Keratinocyte (primary cell): Measurements from ENCODE around the gene KCNK5. TPM values are rescaled to one million over a fixed set of nuclear protein-coding genes. Genes with fewer than 3 reads are reported as not detected.

Experiments
- DNase-seq: peaks from one replicate; pipeline ENCODE4 v3.0.0-alpha.2; 2011; ENCODE audit warnings: low read depth, missing footprints, low spot score
- FAIRE-seq: peaks from 2 replicates; lab custom pipeline; 2011; peaks lifted over from hg19 to GRCh38; lab: Jason Lieb, UNC
- H2AFZ ChIP-seq: 2 replicates; pipeline ENCODE4 v1.6.0; 2012; ENCODE audit warnings: low read length, control low read depth, inconsistent platforms; ENCODE audit not compliant: control insufficient read depth
- H3K27ac ChIP-seq: 2 replicates; pipeline ENCODE4 v1.5.1; 2011; ENCODE audit warnings: low read length; ENCODE audit not compliant: control insufficient read depth, insufficient read depth
- H3K27me3 ChIP-seq: 3 replicates; pipeline ENCODE4 v1.6.0; 2011; ENCODE audit warnings: low read length; ENCODE audit not compliant: control insufficient read depth, insufficient read depth; ENCODE audit errors: extremely low read depth
- H3K36me3 ChIP-seq, 2 experiments: 2 replicates in 1 of 2; 3 replicates in 1 of 2; pipeline ENCODE4 v1.5.1; 2011; ENCODE audit warnings: low read length in 2 of 2, mild to moderate bottlenecking in 1 of 2; ENCODE audit not compliant: control insufficient read depth in 2 of 2, insufficient read depth in 2 of 2; ENCODE audit errors: extremely low read depth in 1 of 2
- H3K4me1 ChIP-seq: 3 replicates; pipeline ENCODE4 v1.5.1; 2011; ENCODE audit warnings: low read length; ENCODE audit not compliant: control insufficient read depth, insufficient read depth; ENCODE audit errors: extremely low read depth
- H3K4me2 ChIP-seq: 3 replicates; pipeline ENCODE4 v1.6.0; 2011; ENCODE audit warnings: low read depth, low read length; ENCODE audit not compliant: control insufficient read depth, insufficient read depth; ENCODE audit errors: extremely low read depth
- H3K4me3 ChIP-seq, 3 experiments: fragments of 200-600 bp in 1 of 3; sonication (generic) in 1 of 3; 2 replicates in 2 of 3; 3 replicates in 1 of 3; pipeline ENCODE4 v1.5.1; 2011 to 2016; ENCODE audit warnings: low read length in 3 of 3, mild to moderate bottlenecking in 3 of 3, control low read depth in 2 of 3, inconsistent platforms in 1 of 3, low read depth in 1 of 3, mixed read lengths in 1 of 3, mixed run types in 1 of 3, moderate library complexity in 1 of 3; ENCODE audit not compliant: control insufficient read depth in 2 of 3, insufficient read depth in 2 of 3; ENCODE audit errors: extremely low read depth in 1 of 3
- H3K79me2 ChIP-seq: 2 replicates; pipeline ENCODE4 v1.6.0; 2012; ENCODE audit warnings: low read length; ENCODE audit not compliant: control insufficient read depth, insufficient read depth
- H3K9ac ChIP-seq: 3 replicates; pipeline ENCODE4 v1.6.0; 2011; ENCODE audit warnings: low read length; ENCODE audit not compliant: control insufficient read depth, insufficient read depth; ENCODE audit errors: extremely low read depth
- H3K9me1 ChIP-seq: 3 replicates; pipeline ENCODE4 v1.6.0; 2011; ENCODE audit warnings: low read length; ENCODE audit not compliant: control insufficient read depth, insufficient read depth; ENCODE audit errors: extremely low read depth
- H3K9me3 ChIP-seq: 2 replicates; pipeline ENCODE4 v1.5.1; 2012; ENCODE audit warnings: low read depth, low read length; ENCODE audit not compliant: control insufficient read depth
- H4K20me1 ChIP-seq: 3 replicates; pipeline ENCODE4 v1.6.0; 2011; ENCODE audit warnings: low read length; ENCODE audit not compliant: control insufficient read depth, insufficient read depth; ENCODE audit errors: extremely low read depth
- CTCF ChIP-seq, 3 experiments: IDR thresholded peaks in 1 of 3; conservative IDR thresholded peaks in 1 of 3; optimal IDR thresholded peaks in 1 of 3; 2 replicates in 2 of 3; 3 replicates in 1 of 3; pipeline versions ENCODE3 to v1.5.1; 2011; ENCODE audit warnings: low read length in 3 of 3, mild to moderate bottlenecking in 3 of 3, moderate library complexity in 2 of 3, control low read depth in 1 of 3, inconsistent platforms in 1 of 3; ENCODE audit not compliant: insufficient read depth in 2 of 3; ENCODE audit errors: extremely low read depth in 1 of 3
- EZH2 ChIP-seq: IDR thresholded peaks from one replicate; pipeline ENCODE4 v1.6.1; 2012; ENCODE audit warnings: inconsistent platforms, mild to moderate bottlenecking, low read length, moderate library complexity
- dilution Hi-C: fragments of 300-500 bp; cut with MboI; formaldehyde crosslinking; loops from one replicate; pipeline ENCODE4 v1.7.0; 2020; ENCODE audit warnings: low sequenced_read_pairs; ENCODE audit not compliant: extremely low pct_ligation_motif_present
- polyA plus RNA-seq, 5 experiments: library from polyadenylated mRNA; depleted of rRNA in 3 of 5; stranded (reverse) in 3 of 5; stranded (forward) in 1 of 5; unstranded in 1 of 5; fragments of >200 nt; gene quantifications; 1 replicate in 1 of 5; 2 replicates in 3 of 5; 3 replicates in 1 of 5; pipeline versions ENCODE4 v1.2.1 to v1.2.3, GENCODE V29; 2011 to 2012; ENCODE audit warnings: missing spikeins in 2 of 5, low read depth in 1 of 5, low replicate concordance in 1 of 5

KCNK5 gene
- polyA plus RNA-seq, 1 donor (not counting 4 experiments of a cell fraction or from before 2014, with no cell fraction given), result not detected

- Histone ChIP-seq H3K4me1 (no peaks in the 10 kb centered on the region), H3K4me2 (no peak overlapping the region), H3K79me2 (no peaks in the 10 kb centered on the region), H2AFZ (no peak overlapping the region), H3K9ac (no peak overlapping the region), H3K27ac (no peak overlapping the region), H4K20me1 (no peaks in the 10 kb centered on the region), H3K36me3 (no peaks in the 10 kb centered on the region), H3K9me1 (no peaks in the 10 kb centered on the region), H3K27me3 (peaks cover 3% of the 10 kb centered on the region), H3K4me3 (no peak overlapping the region), H3K9me3 (no peaks in the 10 kb centered on the region)
- no peak for FAIRE-seq
- TF ChIP-seq CTCF (optimal IDR thresholded peaks at IDR 0.05 in 1 of 3, IDR thresholded peaks at IDR 0.05 in 1 of 3, conservative IDR thresholded peaks at IDR 0.05 in 1 of 3; ENCODE audit: extremely low read depth in 1 of 3, insufficient read depth in 2 of 3, low read length in 3 of 3) (no peak), EZH2 (no peak)
- dilution Hi-C loops, result no loop called here
- DNase-seq, result no peak
These were observed 77.0 kb downstream of the KCNK5 start for GRCh38 chr6:39152262-39152661.

- no peak for TF ChIP-seq EZH2
- TF ChIP-seq CTCF (optimal IDR thresholded peaks at IDR 0.05 in 1 of 3, IDR thresholded peaks at IDR 0.05 in 1 of 3, conservative IDR thresholded peaks at IDR 0.05 in 1 of 3; ENCODE audit: extremely low read depth in 1 of 3, insufficient read depth in 2 of 3, low read length in 3 of 3), result no peak
- Histone ChIP-seq H3K4me2 (no peak overlapping the region), H3K36me3 (no peaks in the 10 kb centered on the region), H3K9me3 (no peaks in the 10 kb centered on the region), H3K4me1 (no peaks in the 10 kb centered on the region), H3K27me3 (peaks cover 6% of the 10 kb centered on the region), H4K20me1 (no peaks in the 10 kb centered on the region), H3K79me2 (no peaks in the 10 kb centered on the region), H3K9me1 (no peaks in the 10 kb centered on the region), H3K9ac (no peak overlapping the region), H2AFZ (no peak overlapping the region), H3K27ac (no peak overlapping the region), H3K4me3 (no peak overlapping the region)
- FAIRE-seq, result no peak
- DNase-seq, result no peak
- dilution Hi-C loops, result no loop called here
These were observed 78.1 kb downstream of the KCNK5 start for GRCh38 chr6:39151211-39151610.
